CD4-positive, alpha-beta T cell treated with Interleukin-21 for 1 hour (primary cell): ENCODE results near the gene ACAD9.
"Not testable (repeated sequence)": the region's sequence is repeated elsewhere in the genome, so short reads cannot be mapped to it uniquely, and the experiment has no call there.

ENCODE experiments used
- DNase-seq: peaks from one replicate; pipeline ENCODE4 v3.0.0-alpha.2; 2020

The ACAD9 gene

DNA sequence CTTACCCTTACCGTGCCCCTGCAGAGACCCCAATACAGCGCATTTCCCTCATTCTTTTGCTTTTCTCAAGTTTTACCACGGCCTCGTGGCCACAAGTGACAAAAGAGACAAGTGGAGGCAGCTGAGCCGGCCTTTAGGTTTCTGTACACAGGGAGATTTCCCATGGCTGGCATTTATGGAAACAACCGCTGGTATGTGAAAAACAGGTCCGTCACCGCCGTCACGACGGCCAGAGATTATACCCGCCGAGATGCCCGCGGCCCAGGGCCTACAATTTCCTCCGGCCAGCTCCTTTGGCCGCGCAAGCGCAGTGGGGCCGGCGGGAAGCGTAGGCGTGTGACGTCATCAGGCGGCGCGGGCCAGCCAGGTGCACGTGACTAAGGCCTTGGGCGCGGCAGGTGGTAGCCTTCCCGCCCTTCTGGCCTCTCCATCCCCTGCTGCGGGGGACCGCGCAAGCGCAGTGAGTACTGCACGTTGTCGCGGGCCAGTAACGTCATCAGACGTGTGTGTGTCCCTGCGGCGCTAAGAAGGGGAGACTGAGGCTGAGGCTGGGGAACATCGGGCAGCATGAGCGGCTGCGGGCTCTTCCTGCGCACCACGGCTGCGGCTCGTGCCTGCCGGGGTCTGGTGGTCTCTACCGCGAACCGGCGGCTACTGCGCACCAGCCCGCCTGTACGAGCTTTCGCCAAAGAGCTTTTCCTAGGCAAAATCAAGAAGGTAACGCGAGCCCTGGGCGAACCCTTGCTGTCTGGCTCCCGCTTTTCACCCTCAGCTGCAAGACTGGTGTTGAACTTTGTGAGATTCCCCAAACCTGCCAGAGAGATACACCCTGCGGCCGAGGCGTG is at the start of gene ACAD9:
Gene ACAD9, plus strand, starts transcription at position 496 of the 845 bp plus-strand sequence. Its CDS starts 72 bp downstream, at position 568.
- peak; percentile 98 for DNase-seq

DNA sequence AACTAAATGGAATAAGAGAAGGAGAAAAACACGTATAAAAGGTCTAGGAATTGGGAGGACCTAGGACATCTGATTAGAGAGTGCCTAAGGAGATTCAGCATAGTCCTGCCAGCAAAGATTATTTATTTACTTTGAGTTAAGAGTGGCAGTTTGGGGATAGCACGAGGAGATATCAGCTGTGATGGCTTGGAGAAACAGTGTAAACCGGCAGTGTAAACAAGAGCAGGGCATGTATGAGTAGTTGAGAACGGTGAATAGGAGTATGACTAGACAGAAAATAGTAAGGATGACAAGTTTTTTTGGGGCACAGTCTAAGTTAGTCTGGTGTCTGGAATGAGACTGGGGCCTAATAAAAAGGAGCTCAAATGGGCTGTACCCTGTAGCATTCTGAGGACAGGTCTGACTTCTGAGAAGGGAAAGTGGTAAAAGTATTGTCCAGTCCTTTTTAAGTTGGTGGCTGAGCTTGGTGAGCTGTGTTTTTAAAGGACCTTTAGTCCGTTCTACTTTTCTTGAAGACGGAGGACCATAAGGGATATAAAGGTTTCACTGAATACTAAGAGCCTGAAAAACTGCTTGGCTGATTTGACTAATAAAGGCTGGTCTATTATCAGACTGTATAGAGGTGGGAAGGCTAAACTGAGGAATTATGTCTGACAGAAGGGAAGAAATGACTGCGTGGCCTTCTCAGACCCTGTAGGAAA is 49.3 kb upstream of the ACAD9 start:
- DNase-seq: not testable (repeated sequence)

DNA sequence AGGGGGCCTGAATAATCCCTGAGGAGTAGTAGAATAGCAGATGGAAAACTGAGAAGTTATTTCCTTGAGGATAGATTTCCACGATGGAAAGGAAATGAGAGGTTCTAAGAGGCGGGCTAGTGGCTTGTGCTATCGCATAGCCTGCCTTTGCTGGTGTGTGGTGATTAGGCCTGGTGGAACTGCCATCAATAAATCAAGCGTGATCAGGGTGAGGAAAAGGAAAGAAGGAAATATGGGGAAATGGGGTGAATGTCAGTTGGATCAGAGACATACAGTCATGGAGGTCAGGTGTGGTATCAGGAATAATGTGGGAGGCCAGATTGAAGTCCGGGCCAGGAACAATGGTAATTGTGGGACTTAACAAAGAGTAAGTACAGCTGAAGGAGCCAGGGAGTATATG is 48.7 kb upstream of the ACAD9 start:
- not testable (repeated sequence) for DNase-seq

DNA sequence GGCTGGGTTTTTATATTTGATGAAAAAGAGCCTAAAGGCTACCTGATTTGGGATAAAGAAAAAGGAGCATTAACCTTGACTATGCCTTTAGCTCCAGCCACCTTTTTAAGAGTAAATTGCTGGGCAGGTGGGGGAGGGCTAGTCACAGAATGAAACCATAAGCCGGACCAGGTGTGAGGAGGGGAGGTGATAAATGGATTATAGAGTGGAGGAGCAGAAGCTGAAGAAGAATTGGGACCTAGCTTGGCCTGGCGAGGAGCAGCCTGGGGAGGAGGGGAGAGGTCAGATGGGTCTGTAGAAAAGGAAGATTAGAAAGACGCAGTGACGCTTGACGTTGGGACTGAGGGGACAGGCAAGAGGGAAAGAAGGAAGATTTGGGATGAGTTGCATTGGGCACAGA is 46.4 kb upstream of the ACAD9 start:
- not testable (repeated sequence) for DNase-seq

DNA sequence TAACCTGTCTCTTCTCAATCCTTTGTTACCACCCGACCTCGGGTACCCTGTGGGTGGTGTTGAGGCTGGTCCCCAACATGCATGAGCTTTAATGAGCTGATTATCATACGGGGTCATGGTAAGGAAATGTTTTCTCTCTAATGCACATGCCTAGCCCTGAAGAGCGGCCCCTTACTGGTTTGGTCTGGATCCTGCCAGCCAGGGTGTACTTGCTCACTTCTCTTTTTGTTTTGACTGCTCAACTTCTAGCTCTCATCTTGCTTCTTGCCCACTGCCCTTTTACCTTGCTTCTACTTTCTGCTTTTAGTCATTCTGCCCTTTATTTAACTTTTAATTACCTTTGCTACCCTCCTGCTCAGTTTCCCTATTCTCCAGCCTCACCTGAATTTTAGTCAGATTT is 44.3 kb upstream of the ACAD9 start:
- DNase-seq: no peak

DNA sequence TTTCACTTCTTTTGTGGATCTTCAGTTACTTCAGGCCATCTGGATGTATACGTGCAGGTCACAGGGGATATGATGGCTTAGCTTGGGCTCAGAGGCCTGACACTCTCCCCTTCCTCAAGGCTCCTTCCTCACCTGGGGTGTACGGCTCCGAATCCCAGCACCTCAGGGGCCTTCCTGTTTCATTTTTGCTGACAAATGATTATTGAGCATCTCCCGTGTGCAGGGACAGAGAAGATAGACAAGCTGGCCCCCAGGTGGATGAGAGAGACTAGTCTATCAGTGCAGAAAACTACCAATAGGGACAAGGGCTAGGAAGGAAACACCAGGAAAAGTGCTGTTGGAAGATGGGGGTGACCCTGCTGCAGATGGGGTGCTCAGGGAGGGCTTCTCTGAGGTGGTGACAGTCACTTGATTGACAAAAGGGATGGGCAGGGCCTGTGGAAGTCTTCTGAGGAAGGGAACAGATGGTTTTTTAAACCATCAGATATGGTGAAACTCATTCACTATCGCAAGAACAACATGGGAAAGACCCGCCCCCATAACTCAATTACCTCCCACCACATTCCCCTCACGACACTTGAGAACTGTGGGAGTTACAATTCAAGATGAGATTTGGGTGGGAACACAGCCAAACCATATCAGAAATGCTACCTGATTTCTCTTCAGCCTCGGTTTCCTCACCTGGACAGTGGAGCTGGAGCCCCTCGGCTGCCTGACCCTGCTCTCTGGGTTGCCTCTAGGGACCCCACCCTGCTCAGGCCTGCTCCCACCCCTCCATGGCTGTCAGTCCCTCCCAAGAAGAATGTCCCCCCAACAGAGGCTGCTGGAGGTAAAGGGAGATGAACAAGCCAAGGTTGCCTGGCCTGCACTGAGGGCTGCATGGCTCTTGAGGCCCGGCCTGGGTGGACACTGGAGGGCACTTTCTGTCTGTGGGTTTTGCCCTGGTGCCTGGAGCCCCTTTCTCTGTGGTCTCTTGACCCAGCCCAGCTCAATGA is 37.2 kb upstream of the ACAD9 start:
- no peak for DNase-seq

DNA sequence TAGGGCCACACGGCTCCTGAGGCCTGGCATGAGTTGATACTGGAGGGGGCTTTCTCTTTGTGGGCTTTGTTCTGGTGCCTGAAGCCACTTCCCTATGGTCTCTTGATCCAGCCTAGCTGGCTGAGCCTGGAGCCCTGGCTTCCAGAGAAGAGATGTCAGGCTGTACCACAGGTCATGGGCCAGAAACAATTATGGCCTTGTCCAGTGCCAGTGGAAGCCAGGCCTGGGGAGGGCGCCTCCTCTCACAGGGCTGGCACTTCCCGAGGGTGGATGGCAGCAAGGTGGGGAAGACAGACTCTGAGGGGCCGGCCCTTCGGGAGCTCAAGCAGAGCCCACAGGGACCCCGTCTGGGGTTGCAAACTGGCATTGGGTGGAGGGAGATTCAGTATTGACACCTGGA is 34.9 kb upstream of the ACAD9 start:
- DNase-seq: no peak

DNA sequence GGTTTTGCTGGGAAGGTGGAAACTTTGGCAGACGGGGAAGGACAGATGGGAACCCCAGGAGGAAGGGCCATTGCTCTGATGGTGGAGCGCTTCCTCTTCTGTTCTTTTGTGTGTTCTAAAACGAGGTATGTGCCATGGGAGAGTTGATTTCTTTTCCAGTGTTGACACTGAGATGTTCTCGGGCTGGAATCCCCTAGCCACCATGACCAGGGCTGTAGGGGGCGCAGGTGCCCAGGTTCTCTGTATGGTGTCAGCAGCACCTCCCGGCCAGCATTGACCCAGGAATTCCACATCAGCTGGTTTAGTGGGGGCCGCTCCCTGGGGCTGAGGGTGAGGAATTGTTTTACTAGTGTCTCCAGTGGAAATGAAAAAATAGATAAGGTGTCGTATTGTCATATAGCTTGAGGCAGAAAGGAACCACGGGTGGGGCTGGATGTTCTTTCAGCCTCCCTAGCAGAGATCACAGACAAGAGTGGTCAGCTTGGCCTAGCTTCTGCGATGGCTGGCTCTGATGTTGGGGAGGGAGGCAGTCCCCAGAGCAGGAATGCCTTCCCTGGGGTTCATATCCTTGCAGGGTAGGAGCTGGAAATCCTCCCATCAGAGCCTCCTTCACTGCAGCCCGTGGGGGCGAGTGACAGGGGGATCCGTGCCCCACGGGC is 34.2 kb upstream of the ACAD9 start:
- DNase-seq: no peak

DNA sequence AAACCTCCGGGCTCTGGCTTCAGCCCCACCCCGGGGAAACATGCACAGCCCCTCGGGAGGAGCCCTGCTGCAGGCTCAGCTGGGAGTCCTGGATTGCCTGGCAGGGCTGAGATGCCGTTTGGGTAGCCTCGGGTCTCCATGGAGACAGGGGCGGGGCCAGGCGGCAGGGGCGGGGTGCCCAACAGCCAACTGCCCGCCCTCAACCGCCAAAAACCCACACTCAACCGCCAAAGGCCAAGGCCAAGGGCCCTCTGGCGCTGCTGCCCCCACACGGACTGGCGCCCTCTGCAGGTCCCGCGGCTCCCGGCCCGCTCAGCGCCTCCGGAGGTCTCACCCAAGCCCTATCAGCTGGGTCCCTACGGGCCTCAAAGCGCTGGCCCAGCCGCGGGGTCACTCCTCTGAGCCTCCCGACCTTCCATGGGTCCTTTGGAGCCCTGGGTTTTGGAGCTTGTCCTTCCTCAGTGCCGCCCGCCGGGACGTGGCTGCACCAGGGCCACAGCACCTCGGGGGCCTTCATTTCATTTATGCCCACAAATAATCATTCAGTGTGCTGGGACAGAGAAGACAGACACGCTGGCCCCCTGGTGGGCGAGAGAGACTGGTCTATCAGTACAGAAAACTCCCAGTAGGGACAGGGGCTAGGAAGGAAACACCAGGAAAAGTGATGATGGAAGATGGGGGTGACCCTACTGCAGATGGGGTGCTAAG is 33.5 kb upstream of the ACAD9 start:
- DNase-seq: peak; percentile 87

DNA sequence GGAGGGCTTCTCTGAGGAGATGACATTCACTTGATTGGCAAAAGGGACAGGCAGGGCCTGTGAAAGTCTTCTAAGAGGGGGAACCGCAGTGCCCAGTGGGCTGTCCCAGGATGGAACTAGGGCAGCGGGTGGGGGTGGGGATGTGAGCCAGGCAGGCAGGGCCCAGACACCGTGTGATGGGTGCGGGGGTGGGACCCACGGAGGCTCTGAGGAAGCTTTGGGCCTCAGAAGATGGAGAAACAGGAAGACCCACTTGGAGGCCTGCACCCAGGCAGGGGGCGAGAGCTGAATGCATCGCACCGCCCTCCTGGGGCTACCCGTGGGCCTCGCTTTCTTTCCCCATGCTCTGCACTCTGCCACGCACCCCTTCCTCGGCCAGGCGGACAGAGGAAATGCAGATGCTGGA is 32.9 kb upstream of the ACAD9 start:
- no peak for DNase-seq

DNA sequence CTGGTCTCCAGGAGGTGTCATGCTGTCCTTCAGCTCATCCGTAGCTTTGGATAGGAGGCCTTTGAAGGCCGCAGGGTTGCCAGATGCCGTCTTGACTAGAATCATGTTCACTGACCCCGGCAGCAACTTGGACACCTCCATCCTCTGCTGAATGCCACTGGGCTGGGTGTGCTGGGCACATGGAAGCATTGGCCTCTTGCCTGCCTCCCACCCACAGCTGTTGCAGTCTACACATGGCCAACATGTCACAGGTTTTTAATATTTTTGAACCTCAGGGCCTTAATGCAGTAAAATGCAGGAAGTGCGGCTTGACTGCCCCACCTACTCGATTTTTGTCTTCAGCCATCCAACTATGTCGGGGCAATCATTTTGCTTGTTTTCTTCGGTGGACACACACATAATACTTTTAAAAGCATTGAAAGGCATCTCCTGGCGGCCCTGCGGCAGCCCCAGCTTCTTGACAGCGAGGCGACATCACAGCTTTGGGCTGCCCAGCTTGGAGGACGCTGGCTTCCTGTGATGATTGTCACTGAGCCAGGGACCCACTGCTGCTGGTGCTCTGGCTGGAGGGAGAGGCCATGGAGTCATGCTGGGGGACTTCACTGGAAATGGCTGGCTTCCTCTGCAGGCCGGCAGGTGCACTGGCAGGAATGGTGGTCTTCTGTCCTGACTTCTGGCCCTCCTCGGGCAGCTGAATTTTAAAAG is 31.6 kb upstream of the ACAD9 start:
- no peak for DNase-seq

DNA sequence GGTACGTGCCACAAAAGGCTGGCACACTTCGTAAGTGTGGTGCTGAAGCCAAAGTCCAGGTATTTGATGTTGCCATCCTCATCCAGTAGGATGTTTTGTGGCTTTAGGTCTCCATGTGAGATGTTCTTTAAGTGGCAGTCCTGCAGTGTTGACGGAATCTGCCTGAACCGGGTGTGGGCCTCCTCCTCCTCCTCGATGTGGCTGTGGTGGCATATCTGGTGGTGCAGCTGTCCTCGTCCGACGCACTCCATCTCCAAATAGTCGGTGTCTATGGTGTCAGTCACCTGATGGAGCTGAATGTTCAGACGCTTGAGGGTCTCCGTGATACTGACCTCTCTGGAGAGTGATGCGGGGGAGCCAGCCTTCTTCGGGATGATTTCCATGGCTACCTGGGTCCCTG is 30.5 kb upstream of the ACAD9 start:
- DNase-seq: no peak

DNA sequence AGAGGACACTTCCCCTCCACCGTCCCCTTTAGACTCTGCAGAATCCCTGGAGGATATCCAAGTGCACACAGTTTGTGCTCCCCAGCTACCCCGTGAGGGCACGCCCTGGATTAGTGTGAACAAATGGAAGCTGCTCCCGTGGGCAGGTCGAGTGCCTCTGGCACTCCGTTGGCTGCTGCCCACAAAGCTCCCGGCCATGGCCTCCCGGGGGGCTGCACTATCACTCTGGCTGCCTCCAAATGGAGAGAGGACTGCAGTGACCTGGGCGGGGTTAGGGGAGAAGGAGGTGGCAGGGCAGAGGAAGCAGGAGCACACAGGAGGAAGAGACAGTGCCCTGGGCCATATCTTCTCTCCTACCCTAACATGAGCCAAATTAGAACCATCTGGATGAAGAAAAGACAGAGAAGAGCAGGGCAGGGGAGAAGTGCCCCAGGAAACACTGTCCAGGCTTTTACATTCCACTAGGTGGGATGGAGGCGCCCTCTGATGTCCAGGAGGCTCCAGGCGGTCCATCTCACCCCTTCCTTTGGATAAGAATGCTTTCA is 29.4 kb upstream of the ACAD9 start:
- DNase-seq: no peak

DNA sequence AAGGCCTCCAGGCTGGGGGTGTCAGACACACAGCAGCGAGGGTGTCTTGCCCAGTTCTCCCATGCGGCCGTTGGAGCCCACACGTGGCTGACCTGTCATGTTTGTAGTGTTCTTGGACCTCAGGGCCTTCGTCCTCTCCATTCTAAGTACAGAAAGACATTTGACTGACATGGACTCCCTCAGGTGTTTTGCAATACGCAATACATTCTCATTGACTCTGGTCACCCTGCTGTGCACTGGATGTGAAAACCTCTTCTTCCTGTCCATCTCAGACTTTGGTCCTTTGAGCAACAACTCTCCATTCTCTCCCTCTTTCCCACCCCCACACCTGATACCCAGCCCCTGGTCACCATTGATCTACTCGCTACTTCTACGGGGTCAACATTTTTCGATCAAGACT is 28.9 kb upstream of the ACAD9 start:
- DNase-seq: no peak

DNA sequence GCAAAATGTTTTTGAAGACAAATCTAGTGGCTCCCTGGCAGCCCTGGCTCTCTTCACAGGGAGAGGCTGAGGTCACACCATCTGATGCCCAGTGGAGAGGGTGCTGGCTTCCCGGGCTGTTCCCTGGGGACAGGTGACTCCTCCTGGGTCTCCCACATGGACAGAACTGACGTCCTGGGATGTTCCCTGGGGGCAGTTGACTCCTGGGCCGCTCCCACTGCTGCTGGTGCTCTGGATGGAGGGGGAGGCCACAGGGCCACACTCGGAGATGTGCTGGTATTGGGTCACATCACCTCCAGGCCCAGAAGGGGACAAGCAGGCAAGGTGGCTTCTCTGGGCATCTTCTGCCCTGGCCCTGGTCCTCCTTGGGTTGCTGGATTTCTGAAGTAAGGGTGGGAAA is 27.8 kb upstream of the ACAD9 start:
- DNase-seq: no peak

DNA sequence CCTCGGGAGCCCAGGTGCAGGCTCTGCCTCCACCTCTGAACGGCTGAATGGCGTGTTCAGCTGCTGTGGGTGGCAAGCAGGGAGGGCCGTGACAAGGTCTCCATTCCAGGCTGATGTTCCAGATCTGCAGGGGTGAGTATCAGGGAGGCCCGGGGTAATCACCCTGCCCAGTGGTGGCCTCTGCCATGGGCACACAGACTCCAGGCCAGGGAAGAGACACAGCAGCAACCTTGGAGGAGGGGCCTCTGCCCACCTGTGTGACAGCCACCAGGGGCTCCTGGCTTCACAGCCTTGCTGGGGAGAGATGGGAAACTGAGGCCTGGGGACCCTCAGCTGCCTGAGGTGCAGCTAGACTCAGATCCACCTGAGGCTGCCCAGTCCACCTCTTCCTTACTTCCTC is 25.6 kb upstream of the ACAD9 start:
- DNase-seq: no peak

DNA sequence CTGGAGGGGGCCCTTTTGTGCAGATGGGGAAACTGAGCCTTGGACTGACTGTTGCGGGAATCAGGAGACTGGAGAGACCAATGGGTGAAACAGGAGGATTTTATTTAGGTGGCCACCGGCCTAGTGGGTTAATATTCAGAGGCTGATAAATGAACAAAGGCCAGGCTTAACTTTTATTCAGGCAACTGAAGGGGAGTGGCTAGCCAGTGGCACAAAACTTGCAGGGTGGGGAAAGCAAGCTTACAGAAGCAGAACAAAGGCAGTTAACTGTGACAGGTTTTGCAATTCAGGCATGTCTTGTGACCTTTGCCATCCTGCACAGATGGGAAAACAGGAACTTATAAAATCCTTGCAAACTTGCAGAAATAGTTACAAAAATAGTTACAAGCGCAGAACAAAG is 24.9 kb upstream of the ACAD9 start:
- DNase-seq: no peak

DNA sequence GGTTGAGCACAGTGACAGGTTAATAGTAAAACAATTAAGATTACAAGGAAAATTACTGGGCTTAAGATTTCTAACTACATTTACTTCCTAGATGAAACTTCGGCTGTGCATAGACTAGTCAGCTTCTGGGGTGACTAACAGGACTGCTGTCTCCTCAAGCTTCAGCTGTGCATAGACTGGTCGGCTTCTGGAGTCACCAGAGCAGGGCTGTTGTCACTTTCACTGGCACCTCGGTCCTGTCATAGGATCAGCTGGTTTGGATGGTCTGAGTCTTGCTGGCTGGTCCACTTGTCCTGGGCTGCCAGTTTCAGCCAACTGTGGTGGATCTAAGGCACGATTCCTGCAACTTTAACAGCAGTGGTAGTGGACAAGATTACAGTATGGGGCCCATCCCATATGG is 23.9 kb upstream of the ACAD9 start:
- DNase-seq: no peak

DNA sequence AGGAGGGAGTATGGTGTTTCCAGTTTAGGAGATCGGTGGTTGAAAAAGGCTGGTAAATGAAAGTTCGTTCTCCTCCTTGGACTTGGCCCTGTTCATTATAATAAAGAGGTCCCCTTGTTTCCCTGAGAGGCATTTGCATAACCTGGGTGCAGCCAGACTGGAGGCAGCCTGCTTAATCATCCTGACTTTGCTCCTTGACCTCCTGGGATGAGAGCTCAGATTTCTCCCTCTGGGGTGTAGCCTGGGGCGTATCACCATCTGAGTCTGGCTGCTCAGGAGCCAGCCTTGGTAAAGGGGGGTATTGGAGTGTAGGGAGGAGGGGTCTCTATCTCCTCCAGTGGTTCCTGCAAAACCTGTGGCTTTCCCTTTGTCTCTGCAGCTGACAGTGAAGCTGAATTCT is 21.3 kb upstream of the ACAD9 start:
- no peak for DNase-seq

DNA sequence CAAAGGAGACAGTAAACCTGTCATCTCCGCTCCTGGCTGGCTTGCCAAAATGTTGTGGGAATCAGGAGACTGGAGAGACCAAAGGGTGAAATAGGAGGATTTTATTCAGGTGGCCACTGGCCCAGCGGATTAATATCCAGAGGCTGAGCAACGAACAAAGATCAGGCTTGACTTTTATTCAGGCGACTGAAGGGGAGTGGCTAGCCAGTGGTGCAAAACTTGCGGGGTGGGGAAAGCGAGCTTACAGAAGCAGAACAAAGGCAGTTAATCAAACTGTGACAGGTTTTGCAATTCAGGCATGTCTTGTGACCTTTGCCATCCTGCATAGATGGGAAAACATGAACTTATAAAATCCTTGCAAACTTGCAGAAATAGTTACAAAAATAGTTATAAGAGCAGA is 19.8 kb upstream of the ACAD9 start:
- DNase-seq: peak; percentile 10

DNA sequence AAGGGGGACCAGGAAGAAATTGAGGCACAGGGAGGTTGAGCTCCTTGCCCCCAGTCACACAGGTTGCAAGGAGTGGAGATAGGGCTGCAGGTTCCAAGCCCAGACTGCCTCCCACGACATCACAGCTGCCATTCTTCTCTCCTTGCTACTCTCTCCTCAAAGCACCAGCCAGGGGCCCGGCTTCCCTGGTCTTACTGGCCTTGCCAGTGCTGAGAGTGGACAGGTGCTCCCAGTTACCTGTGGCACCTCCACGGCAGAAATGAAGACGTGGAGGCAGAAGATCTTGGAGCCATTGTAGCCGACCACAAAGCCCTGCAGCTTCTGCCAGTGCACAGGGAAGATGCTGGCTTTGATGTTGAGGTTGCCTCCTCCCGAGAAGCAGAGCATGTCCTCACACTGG is 17.9 kb upstream of the ACAD9 start:
- no peak for DNase-seq
